GM12865 (cell line): Measurements from ENCODE around the gene VPS25.
"Not testable (repeated sequence)": the region's sequence is repeated elsewhere in the genome, so short reads cannot be mapped to it uniquely, and the experiment has no call there.

Experiments
- DNase-seq: peaks from one replicate; pipeline ENCODE4 v3.0.0; 2010; ENCODE audit warnings: low read depth
- H3K4me3 ChIP-seq: 2 replicates; pipeline ENCODE4 v1.5.1; 2011; ENCODE audit warnings: mild to moderate bottlenecking, low read depth, low read length, control low read depth
- TF ChIP-seq, protein P1 (sequence below): IDR thresholded peaks from 2 replicates; pipeline ENCODE4 v1.5.1; 2011; ENCODE audit warnings: low read length, control low read depth, low read depth, inconsistent platforms; ENCODE audit not compliant: insufficient read depth; ENCODE audit errors: missing control alignments

VPS25 gene

DNA sequence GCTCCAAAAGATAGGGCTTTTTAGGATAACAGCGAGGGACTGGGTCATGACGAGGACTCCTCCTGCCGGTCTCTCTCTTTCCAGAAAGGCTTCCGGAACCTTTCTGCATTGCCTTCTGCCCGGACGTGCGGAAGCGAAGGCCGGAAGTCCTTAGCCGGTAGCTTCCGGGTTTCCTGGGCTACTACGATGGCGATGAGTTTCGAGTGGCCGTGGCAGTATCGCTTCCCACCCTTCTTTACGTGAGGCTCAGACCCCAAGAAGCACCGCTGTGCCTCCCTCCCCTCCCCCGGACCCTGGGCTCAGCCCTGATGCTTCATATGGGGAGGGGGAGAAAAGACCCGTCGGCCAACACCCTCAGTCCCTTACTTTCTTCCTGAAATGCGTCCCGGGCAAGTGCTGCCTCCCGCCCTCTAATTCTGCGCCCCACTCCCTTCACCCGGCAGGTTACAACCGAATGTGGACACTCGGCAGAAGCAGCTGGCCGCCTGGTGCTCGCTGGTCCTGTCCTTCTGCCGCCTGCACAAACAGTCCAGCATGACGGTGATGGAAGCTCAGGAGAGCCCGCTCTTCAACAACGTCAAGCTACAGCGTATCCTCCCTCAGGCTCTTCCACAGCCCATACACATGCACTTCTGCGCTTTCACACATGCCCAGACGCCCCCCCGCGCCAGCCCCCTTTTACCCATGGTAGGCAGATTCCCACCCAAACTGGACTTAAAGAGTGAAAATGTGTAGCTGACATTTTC, at the start of gene VPS25:
Gene VPS25 (plus strand): TSS at position 160 of the 746 bp plus-strand sequence. CDS start 27 bp downstream, at position 187.
- TF ChIP-seq, protein P1, sequence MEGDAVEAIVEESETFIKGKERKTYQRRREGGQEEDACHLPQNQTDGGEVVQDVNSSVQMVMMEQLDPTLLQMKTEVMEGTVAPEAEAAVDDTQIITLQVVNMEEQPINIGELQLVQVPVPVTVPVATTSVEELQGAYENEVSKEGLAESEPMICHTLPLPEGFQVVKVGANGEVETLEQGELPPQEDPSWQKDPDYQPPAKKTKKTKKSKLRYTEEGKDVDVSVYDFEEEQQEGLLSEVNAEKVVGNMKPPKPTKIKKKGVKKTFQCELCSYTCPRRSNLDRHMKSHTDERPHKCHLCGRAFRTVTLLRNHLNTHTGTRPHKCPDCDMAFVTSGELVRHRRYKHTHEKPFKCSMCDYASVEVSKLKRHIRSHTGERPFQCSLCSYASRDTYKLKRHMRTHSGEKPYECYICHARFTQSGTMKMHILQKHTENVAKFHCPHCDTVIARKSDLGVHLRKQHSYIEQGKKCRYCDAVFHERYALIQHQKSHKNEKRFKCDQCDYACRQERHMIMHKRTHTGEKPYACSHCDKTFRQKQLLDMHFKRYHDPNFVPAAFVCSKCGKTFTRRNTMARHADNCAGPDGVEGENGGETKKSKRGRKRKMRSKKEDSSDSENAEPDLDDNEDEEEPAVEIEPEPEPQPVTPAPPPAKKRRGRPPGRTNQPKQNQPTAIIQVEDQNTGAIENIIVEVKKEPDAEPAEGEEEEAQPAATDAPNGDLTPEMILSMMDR: no peak
- H3K4me3 ChIP-seq: peak within 1 kb of the TSS; percentile 90
- peak; percentile 90 for DNase-seq

DNA sequence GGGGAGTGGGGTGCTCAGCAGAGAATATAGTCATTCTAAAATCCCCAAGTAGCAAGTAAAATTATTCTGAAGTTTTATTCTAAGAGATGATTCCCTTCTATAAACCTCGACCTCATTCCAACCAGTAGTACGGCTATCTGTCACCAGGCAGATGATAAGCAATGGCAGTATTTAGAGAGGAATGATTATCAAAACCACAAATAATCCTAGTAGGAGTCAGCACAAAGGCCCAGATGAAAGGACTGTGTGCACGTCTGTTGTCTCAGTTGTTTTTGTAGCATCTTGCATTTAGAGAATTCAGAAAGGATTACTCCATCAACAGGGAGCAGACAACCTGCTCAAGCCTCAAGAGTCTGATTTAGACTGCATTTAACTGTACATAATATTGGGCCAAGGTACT, 49.6 kb upstream of the VPS25 start:
- DNase-seq: no peak
- TF ChIP-seq, protein P1: no peak
- no peak overlapping the region for H3K4me3 ChIP-seq

DNA sequence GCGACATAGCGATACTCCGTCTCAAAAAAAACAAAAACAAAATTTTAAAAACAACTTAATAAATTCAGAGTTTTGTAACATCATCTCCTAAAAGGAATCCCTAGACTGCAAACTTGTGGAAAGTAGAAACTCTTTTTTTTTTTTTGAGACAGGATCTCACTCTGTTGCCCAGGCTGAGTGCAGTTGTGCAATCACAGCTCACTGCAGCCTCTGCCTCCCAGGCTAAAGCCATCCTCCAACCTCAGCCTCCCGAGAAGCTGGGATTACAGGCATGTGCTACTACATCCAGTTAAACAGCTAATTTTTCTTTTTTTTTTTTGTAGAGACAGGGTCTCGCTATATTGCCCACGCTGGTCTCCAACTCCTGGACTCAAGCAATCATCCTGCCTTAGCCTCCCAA, 48.1 kb upstream of the VPS25 start:
- TF ChIP-seq, protein P1: no peak
- no peak overlapping the region for H3K4me3 ChIP-seq
- no peak for DNase-seq

DNA sequence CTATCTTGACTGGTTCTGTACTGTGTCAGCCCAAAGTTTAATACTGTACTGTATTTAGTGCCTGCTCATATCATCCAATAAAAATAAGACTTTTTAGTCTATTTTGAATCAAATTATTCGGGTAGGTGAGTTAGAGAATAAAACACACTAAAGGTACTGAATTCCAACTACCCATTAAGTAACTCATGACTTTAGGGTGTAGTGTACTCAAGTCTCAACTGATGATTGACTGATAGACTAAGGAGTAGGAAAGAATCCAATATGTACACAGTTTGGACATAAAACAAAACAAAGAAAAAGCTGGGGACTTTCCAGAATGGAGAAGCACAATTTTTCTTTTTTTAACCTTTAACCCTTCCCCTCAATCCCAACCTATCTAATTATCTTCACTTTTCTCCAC, 32.5 kb upstream of the VPS25 start:
- H3K4me3 ChIP-seq: no peak overlapping the region
- no peak for DNase-seq
- TF ChIP-seq, protein P1: no peak

DNA sequence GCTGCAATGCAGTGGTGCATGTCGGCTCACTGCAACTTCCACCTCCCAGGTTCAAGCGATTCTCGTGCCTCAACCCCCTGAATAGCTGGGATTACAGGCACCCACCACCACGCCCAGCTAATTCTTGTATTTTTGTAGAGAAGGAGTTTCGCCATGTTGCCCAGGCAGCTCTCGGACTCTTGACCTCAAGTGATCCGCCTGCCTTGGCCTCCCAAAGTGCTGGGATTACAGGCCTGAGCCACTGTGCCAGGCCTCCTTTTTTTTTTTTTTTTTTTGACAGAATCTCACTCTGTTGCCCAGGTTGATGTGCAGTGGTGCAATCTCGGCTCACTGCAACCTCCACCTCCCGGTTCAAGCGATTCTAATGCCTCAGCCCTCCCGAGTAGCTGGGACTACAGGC, 30.3 kb upstream of the VPS25 start:
- not testable (repeated sequence) for DNase-seq, H3K4me3 ChIP-seq

DNA sequence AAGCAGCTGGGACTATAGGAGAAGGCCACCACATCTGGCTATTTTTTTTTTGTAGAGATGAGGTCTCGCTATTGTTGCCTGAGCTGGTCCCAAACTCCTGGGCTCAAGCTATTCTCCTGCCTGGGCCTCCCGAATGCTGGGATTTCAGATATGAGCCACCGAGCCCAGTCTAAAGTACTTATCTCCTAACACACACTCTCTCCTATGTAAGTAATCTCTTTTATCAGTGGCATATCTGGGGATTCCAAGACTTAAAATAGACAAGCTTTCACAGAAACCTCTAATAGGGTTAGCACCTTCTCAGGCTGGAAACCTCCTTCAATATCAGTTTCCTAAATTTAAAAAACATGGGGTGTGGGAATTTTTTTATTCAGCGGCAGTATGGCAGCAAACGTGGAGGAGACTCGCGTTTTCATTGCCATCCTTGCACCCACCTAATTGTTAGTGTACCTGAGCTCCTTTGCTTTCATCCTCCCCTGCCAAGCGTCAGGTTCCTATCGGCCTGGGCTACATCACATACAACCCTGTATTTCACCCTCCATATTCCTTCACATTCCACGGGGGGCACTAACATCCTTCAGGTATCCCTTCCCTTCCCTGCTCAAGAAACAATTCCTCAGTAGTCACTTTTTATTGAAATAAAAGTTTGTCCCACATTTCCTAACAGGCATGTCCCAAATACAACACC, 29.5 kb upstream of the VPS25 start:
- TF ChIP-seq, protein P1: peak; percentile 2
- peak overlapping the region; percentile 77 for H3K4me3 ChIP-seq
- DNase-seq: no peak

DNA sequence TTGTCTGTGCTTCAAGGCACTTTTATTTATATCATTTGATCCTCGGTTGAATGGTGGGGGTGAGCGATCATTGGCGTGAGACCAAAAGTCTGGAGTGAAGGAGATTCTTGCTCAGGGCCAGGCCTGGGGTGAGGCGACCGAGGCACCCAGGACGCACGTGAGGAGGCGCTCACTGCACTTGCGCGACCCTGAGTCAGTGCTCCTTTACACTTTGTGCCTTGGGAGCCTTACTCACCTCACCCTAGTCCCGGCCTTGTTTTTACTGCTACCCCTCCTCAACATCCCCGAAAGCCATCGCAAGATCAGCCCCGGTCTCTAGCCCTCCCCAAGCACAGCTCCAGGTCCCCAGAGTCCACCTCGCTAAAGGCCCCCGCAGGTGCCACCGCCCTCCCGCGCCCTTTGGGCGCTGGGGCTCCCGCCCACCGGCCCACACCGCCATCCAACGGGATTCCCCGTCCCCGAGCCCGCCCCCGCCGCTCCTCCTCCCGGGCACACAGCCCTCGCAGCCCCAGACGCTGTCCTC, 28.9 kb upstream of the VPS25 start:
- peak overlapping the region; percentile 77 for H3K4me3 ChIP-seq
- peak; percentile 78 for DNase-seq
- TF ChIP-seq, protein P1: no peak
